ENCODE data around the gene PADI2.

PADI2 gene

DNA sequence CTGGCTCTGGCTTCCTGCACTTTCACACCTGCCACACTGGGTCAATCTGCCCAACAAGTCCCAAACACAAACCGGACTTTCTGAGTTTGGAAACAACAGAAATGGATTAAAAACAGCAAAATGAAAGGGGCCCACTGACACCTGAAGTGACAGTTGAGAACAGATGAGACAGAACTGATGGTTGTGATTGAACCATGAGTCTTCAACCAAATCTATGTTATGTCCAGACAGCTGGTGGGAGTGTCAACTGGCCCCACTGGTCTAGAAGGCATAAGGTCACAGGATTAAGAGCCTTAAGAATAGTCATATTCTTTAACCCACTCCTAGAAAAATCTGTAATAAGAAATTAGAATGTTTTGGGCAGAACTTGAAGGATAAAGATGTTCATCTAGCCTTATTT is 94.5 kb downstream of the PADI2 start:
- no peak for DNase-seq (ENCODE audit: low spot score)
- no peak for FAIRE-seq

DNA sequence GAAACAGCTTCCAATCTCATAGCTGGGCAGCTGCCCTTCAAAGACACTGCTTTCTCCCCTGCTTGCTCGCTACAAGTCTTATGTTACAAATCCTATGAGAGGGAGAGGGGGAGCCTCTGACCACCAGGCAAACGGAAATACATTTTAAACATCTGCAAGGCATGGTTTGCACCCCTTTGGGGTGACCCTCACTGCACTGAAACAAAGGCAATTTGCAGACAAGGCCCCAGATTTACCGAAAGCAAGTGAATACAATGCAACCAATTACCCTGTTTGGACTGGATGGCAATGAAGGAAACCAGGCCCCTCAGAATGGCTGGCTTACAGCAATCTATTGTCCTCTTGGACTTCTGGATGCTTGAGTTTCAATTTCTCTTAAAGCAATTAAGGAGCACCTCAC is 95.7 kb downstream of the PADI2 start:
- DNase-seq (ENCODE audit: low spot score) = no peak
- no peak for FAIRE-seq

DNA sequence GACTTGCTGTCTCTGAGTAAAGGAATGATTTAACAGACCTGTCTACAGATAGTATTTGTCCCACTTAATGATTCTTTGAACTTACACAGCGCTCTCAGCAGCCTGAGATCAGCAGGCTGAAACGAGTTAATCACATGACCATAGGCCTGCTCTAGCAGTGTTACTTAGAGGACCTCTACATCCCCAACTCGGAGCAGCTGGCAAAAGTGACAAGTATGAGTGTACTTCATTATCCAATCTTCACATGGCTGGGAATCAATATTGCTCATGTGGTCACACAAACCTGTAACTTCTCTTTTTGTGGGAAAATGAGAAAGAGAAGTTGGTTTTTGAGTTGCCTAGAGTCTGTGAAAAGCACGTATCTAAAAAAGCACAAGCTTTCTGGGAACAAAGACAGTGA is 96.1 kb downstream of the PADI2 start:
- no peak for FAIRE-seq
- DNase-seq (ENCODE audit: low spot score) = no peak

DNA sequence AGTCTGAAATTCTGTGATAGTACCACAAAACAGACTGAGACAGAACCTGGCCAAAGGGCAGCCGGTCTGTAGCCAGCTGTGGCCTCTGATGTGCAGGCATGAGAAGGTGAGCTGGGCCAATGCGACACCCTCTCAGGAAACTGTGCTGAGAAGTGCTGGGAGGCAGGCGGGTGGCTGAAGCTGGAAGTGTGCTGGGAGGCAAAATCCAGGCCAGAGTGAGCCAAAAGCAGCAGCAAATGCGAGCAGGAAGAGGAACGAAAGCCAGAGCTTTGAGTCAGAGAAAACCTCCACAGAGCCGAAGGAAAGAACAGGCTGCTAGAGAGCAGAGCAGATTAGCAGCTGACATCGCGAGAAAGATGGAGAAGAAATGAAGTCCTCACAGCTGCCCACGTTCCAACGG is 97.4 kb downstream of the PADI2 start:
- DNase-seq (ENCODE audit: low spot score) (no peak), FAIRE-seq (no peak)

DNA sequence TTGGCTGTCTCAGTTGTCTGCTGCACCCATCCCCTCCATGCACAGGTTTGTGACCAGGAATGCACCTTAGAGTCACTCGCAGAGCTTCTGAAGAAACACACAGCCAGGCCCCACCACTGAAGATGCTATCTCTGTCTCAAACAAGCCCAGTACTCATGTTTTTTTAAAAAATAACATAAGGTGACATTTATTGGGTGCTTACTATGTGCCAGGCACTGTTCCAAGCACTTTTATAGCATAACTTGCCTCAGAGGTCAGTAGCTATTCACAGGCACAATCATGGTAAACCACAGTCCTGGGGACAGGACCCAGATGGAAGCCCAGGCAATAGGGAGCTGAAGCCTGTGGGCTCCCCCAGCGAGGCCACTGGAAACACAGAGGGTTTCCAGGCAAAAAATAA is 98.7 kb downstream of the PADI2 start:
- DNase-seq (ENCODE audit: low spot score) (no peak), FAIRE-seq (no peak)

DNA sequence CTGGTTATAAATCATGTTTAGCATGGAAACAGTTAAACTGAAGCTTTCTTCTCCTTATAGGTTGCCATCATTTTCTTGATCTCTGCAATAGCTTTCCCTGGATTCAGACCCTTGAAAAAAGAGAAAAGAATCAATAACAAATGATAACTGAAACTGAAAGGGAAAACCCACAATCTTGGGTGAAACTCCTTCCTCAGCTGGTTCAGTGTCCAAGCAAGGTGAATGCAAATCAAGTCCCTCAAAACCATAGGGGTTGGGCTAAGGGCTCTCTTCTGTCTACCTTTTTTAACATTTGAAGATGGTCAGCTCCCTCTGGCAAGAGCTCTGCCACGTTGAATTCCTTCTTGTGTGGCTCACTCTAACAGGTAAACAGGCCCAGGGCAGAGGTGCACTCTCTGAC is 100.4 kb downstream of the PADI2 start:
- FAIRE-seq (no peak), DNase-seq (ENCODE audit: low spot score) (no peak)

DNA sequence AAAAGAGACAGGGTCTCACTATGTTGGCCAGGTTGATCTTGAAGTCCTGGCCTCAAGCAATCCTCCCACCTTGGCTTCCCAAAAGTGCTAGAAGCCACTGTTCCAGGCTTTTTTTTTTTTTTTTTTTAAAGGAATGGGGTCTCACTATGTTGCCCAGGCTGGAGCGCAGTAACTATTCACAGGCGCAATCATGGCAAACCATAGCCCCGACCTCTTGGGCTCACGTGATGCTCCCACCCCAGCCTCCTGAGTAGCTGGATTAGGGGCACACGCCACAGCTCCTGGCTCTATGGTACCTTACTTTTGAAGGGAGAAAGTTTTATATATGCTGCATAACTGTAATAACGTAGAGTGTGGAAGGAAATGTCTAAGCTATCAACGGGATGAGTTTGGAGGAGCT is 101.8 kb downstream of the PADI2 start:
- DNase-seq (ENCODE audit: low spot score) = no peak
- no peak for FAIRE-seq

Data from urothelium cell line (cell line).